Measurements from ENCODE around the gene PALM.
"Not testable (repeated sequence)": the region's sequence is repeated elsewhere in the genome, so short reads cannot be mapped to it uniquely, and the experiment has no call there.

The PALM gene

GRCh38 chr19:708154-709143 lies at the start of gene PALM:
Gene PALM, plus strand, starts transcription at chr19:708935. Its CDS starts 212 bp downstream, at chr19:709147.
- no peak for DNase-seq

- no peak for DNase-seq
Observed at GRCh38 chr19:660793-661426, 47.8 kb upstream of the PALM start.

- DNase-seq, result peak; percentile 76
Observed at GRCh38 chr19:661427-662196, 47.1 kb upstream of the PALM start.

DNA sequence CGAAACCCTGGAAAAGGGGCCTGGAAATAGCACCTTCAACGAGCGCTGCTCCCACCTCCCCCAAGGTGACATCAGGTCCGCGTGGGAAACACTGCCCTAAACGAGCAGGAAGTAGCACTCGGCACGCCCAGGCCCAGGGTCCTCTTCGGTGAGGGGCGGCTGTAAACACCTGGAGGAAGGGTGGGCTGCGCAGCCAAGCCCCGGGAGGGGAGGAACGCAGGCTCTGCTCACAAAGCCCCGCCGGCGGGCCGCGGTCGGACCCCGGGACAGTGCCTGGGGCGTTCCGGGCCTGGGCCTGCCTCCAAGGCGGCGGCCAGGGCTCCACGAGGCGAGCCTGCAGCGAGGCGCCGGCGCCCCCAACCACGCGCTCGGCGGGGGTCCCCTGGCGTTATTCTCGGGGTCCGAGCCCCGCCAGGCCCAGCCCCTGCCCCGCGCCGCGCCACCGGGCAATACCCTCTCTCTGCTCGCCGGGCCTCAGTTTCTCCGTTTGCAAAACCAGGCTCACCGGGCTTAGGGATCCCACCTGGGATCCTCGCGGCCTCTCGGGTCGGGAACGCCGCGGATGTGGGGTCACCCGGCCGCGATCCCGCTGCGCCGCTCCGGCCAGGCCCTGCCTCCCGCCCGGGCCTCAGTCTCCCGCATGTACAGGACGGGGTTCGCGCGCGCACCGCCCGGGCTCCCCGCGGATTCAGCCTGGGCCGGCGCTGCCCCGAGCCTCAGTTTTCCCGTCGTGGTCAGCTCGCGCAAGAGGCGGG lies 46.4 kb upstream of the PALM start:
- peak; percentile 84 for DNase-seq

DNA sequence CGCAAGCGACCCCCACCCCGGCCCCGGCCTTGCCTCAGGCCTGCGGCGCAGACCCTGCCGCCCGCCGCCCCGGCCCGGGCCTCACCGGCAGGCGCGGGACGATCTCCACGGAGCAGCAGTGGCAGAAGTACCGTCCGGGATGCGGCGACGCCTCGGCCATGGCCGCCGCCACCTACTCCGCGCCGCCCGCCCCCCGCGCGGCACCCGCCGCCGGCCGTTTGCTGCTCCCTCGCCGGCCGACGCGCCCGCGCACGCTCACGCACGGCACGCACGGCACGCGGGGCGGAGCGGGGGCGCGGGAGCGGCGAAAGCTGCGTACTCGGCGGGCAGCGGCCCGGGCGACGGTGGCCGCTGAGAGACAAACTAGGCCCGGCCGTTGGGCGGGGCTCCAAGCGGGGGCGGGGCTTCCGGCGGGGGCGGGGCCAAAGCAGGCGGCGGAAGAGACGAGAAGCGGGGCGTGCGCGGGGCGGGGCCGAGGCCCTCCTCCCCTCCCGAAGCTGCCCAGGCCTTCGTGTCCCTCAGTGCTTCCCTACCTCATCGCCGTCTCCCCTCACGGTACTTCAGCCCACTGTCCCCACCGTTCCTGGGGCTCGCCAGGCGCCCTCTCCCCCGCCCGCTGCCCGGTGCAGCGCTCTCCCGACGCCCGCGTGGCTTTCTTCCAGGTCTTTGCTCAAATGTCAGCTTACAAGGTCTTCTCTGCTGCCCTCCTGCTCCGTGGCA lies 45.6 kb upstream of the PALM start, which contains the start of gene RNF126:
Gene RNF126, minus strand, starts transcription at position 253 of the 720 bp plus-strand sequence. Its CDS starts 93 bp downstream, at position 160.
- peak; percentile 97 for DNase-seq

GRCh38 chr19:663682-664117 lies 45.0 kb upstream of the PALM start:
- DNase-seq, result no peak

- peak; percentile 90 for DNase-seq
Observed at GRCh38 chr19:664913-665443, 43.8 kb upstream of the PALM start.

DNA sequence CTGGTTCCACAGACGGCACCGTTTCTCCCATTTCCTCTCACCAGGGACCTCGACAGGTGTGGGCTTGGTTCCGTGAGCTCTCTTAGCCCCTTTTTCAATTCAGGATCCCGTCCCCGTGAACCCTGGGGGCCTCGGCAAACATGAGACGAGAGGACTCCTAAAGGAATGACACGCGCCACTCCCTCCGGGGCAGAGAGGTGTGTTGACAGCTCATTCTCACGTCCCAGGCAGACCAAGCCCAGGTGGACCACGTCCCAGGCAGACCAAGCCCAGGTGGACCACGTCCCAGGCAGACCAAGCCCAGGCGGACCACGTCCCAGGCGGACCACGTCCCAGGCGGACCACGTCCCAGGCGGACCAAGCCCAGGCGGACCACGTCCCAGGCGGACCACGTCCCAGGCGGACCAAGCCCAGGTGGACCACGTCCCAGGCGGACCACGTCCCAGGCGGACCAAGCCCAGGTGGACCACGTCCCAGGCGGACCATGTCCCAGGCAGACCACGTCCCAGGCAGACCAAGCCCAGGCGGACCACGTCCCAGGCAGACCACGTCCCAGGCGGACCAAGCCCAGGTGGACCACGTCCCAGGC lies 41.7 kb upstream of the PALM start:
- DNase-seq, result not testable (repeated sequence)

DNA sequence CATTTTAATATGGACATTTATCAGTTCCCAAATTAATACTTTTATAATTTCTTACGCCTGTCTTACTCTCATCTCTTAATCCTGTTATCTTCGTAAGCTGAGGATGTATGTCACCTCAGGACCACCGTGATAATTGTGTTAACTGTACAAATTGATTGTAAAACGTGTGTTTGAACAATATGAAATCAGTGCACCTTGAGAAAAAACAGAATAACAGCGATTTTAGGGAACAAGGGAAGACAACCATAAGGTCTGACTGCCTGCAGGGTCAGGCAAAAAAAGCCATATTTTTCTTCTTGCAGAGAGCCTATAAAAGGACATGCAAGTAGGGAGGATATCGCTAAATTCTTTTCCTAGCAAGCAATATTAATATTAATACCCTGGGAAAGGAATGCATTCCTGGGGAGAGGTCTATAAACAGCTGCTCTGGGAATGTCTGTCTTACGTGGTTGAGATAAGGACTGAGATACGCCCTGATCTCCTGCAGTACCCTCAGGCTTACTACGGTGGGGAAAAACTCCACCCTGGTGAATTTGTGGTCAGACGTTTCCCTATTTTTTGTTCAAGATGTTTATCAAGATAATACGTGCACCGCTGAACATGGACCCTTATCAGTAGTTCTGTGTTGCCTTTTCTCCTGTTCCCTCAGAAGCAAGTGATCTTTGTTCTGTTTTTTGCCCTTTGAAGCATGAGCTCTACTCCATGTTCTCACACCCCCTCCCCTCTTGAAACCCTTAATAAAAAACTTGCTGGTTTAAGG lies 39.9 kb upstream of the PALM start:
- DNase-seq, result not testable (repeated sequence)

- no peak for DNase-seq
Observed at GRCh38 chr19:670609-671075, 38.1 kb upstream of the PALM start.

GRCh38 chr19:674282-675151 lies 34.2 kb upstream of the PALM start:
- no peak for DNase-seq

DNA sequence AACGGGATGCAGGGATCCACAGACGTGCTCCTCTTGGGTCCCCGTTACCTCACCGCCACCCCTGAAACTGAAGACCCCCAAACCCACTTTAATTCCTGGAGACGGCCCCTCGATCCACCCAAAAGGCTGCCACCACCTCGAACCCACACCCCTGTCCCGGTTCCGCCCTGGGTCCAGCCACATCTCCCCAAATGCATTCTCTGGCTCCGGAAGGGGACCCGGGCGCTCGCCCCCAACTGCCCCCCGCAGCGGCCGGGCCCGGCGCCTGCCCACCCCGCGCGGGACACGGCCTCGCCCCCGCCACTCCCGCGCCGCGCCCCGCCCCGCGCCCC lies 32.8 kb upstream of the PALM start:
- no peak for DNase-seq

DNA sequence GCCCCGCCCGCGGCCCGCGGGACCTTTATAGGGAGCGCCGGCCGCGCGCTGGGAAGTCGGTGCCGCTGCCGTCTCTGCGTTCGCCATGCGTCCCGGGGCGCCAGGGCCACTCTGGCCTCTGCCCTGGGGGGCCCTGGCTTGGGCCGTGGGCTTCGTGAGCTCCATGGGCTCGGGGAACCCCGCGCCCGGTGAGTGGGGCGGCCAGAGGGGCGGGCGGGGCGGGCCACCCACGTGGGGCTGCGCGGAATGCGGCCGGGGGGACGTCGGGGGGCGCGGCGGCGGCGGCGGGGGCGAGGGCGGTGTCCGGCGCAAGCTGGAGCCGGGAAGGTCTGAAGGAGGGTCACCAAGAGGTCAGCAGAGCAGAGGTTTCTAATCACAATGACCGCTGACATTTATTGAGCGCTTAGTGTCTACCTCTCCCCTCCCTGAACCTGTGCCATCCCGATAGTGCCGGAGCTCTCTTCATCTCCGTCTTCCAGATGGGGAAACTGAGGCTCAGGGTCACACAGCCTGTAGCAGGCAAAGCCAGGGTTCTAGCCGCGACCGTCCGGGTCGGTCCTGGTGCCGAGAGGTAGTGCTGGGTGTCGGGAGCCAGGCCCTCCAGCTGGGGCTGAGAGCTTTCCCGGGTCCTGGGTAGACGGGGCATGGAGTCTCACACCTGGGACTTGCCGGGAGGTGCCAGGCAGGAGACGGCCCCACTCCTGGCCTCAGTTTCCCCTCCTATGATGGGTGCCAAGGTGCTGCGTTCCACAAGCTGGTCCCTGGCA lies 32.2 kb upstream of the PALM start, which contains the start of gene FSTL3:
Gene FSTL3, plus strand, starts transcription at position 54 of the 767 bp plus-strand sequence. Its CDS starts 32 bp downstream, at position 86.
- DNase-seq, result no peak

DNA sequence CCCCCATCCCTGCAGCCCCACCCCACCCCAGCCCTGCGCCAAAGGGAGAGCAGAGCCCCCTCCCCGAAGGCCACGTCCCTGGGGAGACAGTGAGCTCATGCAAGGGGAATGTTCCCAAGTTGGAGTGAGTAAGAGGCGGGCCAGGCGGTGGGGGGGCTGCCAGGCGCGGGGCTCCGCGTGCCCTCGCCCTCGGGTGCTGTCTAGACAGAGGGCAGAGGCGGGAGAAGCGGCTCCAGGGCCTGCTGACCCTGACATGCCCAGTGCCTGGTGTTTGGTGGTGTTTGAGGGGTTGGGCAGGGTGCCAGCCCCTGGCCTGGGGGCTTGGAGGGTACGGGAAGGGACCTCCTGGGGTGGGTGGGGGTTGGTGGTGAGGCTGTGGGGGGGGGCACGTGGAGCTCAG lies 31.5 kb upstream of the PALM start:
- no peak for DNase-seq

GRCh38 chr19:677601-678436 lies 30.9 kb upstream of the PALM start:
- no peak for DNase-seq

- no peak for DNase-seq
Observed at GRCh38 chr19:678791-679388, 29.8 kb upstream of the PALM start.
